ENCODE measurements around the gene PAPLN. TPM values are rescaled to one million over a fixed set of nuclear protein-coding genes. Genes with fewer than 3 reads are reported as not detected.

PAPLN gene
- total and polyA plus RNA-seq, 2 of the 13 experiments (the other 11 are each of a cell fraction or from before 2014, with no cell fraction given): not detected

- ATAC-seq (no peak), DNase-seq (ENCODE audit: low spot score) (no peak), FAIRE-seq (no peak)
- no peaks in the 10 kb centered on the region for H3K36me3 ChIP-seq (replicated peaks in 1 of 2; ENCODE audit: control insufficient read depth in 1 of 2, insufficient read depth in 2 of 2, low read length in 2 of 2)
- intact Hi-C loops (cut with micrococcal nuclease; ENCODE audit: unreplicated experiment) (no loop called here), in situ Hi-C loops (cut with HindIII; ENCODE audit: extremely low pct_ligation_motif_present, low pct_unique_long_range_greater_than_20kb) (no loop called here)
- no peak overlapping the region for H2AFZ ChIP-seq (ENCODE audit: low read length)
- POLR2A ChIA-PET: no interaction called here
- no peak overlapping the region for H3K27ac ChIP-seq (ENCODE audit: extremely low read length, insufficient read depth, low read length)
- CTCF ChIA-PET (ENCODE audit: low intra/inter-chr PET ratio, low total read pairs): no interaction called here
- no peaks in the 10 kb centered on the region for H3K9me3 ChIP-seq (ENCODE audit: low read length)
- peaks cover 15 to 63% of the 10 kb centered on the region in 2 experiments; a peak in 4 of 5 replicates for H3K27me3 ChIP-seq (ENCODE audit: control insufficient read depth in 1 of 2, insufficient read depth in 2 of 2, low read length in 2 of 2)
- no peaks in the 10 kb centered on the region for H3K79me2 ChIP-seq (ENCODE audit: insufficient read depth, low read length)
- peaks cover 21% of the 10 kb centered on the region; the same call in 1 of the 2 replicates for H3K4me1 ChIP-seq (ENCODE audit: insufficient read depth, low read length)
- no peak overlapping the region for H3K4me3 ChIP-seq (replicated peaks in 1 of 3; ENCODE audit: insufficient read depth in 1 of 3, low read depth in 2 of 3, low read length in 3 of 3)
- no peak overlapping the region for H3K9ac ChIP-seq (ENCODE audit: insufficient read depth, low read depth, low read length)
- 33% methylated on average over 3 of the region's 6 CpGs for WGBS (ENCODE audit: low lambda C conversion rate)
- no peak overlapping the region for H3K4me2 ChIP-seq (ENCODE audit: low read depth, low read length)
- TF ChIP-seq SIX4 (CRISPR knock-in tag; IDR thresholded peaks at IDR 0.05) (no peak), ZNF280D (CRISPR knock-in tag; IDR thresholded peaks at IDR 0.05) (no peak)
- no TSS peak for BruUV-seq (replicated peaks)
- H4K20me1 ChIP-seq (ENCODE audit: insufficient read depth, low read length): no peaks in the 10 kb centered on the region
These were observed 17.7 kb downstream of the PAPLN start for GRCh38 chr14:73255005-73255400.

DNA sequence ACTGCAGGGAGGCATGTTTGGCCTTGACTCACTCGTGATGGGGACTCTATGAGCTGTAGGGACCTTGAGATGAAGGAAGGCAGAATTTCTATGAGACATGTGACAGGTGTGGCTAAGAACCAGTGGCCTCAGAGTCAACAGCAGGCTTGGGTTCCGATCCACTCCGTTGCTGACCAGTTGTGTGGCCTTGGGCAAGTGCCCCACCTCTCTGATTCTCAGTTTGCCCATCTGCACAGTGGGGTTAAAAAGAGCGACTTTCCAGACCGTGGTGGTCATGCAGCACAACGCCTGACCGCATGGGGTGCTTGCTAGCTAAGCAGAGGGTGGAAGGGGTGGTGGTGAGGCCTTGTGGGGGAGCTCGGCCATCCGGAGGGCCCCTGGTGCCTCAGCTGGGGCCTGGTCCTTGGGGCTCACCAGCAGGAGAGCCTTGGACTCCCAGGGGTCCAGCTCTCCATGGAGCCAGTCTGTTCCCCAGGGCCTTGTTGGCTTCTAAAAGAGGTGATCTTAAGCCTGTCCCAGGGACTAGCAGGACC is 18.5 kb downstream of the PAPLN start:
- H3K36me3 ChIP-seq (replicated peaks in 1 of 2; ENCODE audit: control insufficient read depth in 1 of 2, insufficient read depth in 2 of 2, low read length in 2 of 2): no peaks in the 10 kb centered on the region
- peaks cover 29% of the 10 kb centered on the region for H3K4me1 ChIP-seq (ENCODE audit: insufficient read depth, low read length)
- ChIA-PET CTCF (ENCODE audit: low intra/inter-chr PET ratio, low total read pairs) (no interaction called here), POLR2A (interaction anchor here (0.5 kb wide), 1 partner anchor 24 kb away, joined by 3 read pairs; no protein-coding TSS in a partner anchor)
- FAIRE-seq (no peak), DNase-seq (ENCODE audit: low spot score) (no peak), ATAC-seq (no peak)
- BruUV-seq (replicated peaks): no TSS peak
- H3K4me2 ChIP-seq (ENCODE audit: low read depth, low read length): no peak overlapping the region
- intact Hi-C loops (cut with micrococcal nuclease; ENCODE audit: unreplicated experiment) (no loop called here), in situ Hi-C loops (cut with HindIII; ENCODE audit: extremely low pct_ligation_motif_present, low pct_unique_long_range_greater_than_20kb) (no loop called here)
- H3K27ac ChIP-seq (ENCODE audit: extremely low read length, insufficient read depth, low read length): no peak overlapping the region
- TF ChIP-seq ZNF629 (CRISPR knock-in tag; conservative IDR thresholded peaks at IDR 0.05): peak; percentile 85
- TF ChIP-seq TERF1 (CRISPR knock-in tag; IDR thresholded peaks at IDR 0.05): no peak
- peaks cover 12 to 58% of the 10 kb centered on the region in 2 experiments; a peak in 3 of 5 replicates for H3K27me3 ChIP-seq (ENCODE audit: control insufficient read depth in 1 of 2, insufficient read depth in 2 of 2, low read length in 2 of 2)
- H3K9ac ChIP-seq (ENCODE audit: insufficient read depth, low read depth, low read length): no peak overlapping the region
- WGBS (ENCODE audit: low lambda C conversion rate): 20% methylated on average over 3 of the region's 9 CpGs
- H2AFZ ChIP-seq (ENCODE audit: low read length): no peak overlapping the region
- no peaks in the 10 kb centered on the region for H3K79me2 ChIP-seq (ENCODE audit: insufficient read depth, low read length)
- no peaks in the 10 kb centered on the region for H4K20me1 ChIP-seq (ENCODE audit: insufficient read depth, low read length)
- H3K9me3 ChIP-seq (ENCODE audit: low read length): no peaks in the 10 kb centered on the region
- no peak overlapping the region for H3K4me3 ChIP-seq (replicated peaks in 1 of 3; ENCODE audit: insufficient read depth in 1 of 3, low read depth in 2 of 3, low read length in 3 of 3)
